ENCODE data around the gene SACM1L. TPM values are rescaled to one million over a fixed set of nuclear protein-coding genes. Genes with fewer than 3 reads are reported as not detected.

The SACM1L gene
- total RNA-seq, 1 experiment from 2014 or later, result 51.0 TPM

DNA sequence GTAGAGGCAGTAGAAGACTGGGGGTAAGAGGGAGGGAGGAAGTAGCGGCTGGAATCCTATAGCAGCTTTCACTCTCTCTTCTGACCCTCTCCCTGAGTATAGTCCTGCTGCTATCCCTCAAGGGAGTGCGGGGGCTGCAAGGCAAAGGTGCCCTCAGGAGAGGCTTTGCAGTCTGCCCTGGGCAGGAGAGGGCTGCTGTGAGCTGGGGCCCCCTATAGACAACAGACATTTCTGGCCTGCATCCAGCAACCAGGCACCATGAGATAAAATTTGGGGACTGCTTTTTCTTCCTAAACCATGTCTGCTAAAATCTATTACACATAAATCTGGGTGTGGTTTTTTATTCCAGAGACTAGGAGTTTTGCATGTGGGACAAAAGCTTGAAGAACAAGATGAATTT lies 48.0 kb downstream of the SACM1L start:
- no peak overlapping the region for H3K27ac Mint-ChIP-seq (ENCODE audit: unreplicated experiment)
- Histone ChIP-seq H3K36me3 (ENCODE audit: control insufficient read depth, insufficient read depth, low read length) (peaks cover 2% of the 10 kb centered on the region; the same call in 1 of the 2 replicates), H3K27me3 (replicated peaks; ENCODE audit: control insufficient read depth, insufficient read depth, low read length) (no peaks in the 10 kb centered on the region), H3K4me3 (ENCODE audit: low read depth, low read length) (no peak overlapping the region), H3K9me3 (no peaks in the 10 kb centered on the region), H3K4me1 (no peaks in the 10 kb centered on the region)
- BruUV-seq (replicated peaks), result no TSS peak
- intact Hi-C loops (cut with micrococcal nuclease; ENCODE audit: unreplicated experiment), result no loop called here
- no peaks in the 10 kb centered on the region for H3K4me1 Mint-ChIP-seq (ENCODE audit: low read depth, unreplicated experiment)
- CTCF ChIA-PET, result no interaction called here
- no peaks in the 10 kb centered on the region for H3K27me3 Mint-ChIP-seq (ENCODE audit: insufficient read depth, unreplicated experiment)
- POLR2A ChIA-PET, result no interaction called here
- no peak for TF ChIP-seq CTCF (IDR thresholded peaks at IDR 0.05; ENCODE audit: insufficient read depth in 1 of 2, low read depth in 1 of 2, low read length in 1 of 2, severe bottlenecking in 1 of 2, unreplicated experiment in 1 of 2)
- H3K4me3 Mint-ChIP-seq (ENCODE audit: unreplicated experiment), result no peak overlapping the region
- peaks cover 71% of the 10 kb centered on the region for H3K36me3 Mint-ChIP-seq (ENCODE audit: insufficient read depth, unreplicated experiment)
- H3K9me3 Mint-ChIP-seq (ENCODE audit: unreplicated experiment), result no peaks in the 10 kb centered on the region
- no peak for DNase-seq

DNA sequence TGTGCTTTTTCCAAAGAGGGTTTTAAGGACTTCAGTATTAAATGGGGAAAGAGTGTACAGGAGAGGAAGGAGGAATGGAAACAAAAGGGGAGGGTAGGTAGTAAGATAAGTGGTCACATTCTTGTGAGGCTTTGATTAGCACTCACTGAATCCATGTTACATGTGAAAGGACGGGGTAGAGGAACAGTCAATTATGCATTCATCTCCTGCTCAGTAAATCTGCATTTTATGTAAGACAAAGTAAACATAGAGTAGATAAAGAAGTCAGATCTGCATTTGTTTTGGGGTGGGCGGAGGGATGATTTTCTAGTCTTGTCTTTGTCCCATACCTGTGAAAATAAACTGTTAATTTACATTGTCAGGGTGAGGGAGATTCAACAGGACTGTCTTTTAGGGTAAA lies 50.8 kb downstream of the SACM1L start:
- Mint-ChIP-seq H3K36me3 (ENCODE audit: insufficient read depth, unreplicated experiment) (peaks cover 66% of the 10 kb centered on the region), H3K4me3 (ENCODE audit: unreplicated experiment) (no peak overlapping the region), H3K4me1 (ENCODE audit: low read depth, unreplicated experiment) (no peaks in the 10 kb centered on the region), H3K9me3 (ENCODE audit: unreplicated experiment) (no peaks in the 10 kb centered on the region), H3K27ac (ENCODE audit: unreplicated experiment) (no peak overlapping the region), H3K27me3 (ENCODE audit: insufficient read depth, unreplicated experiment) (no peaks in the 10 kb centered on the region)
- H3K27me3 ChIP-seq (replicated peaks; ENCODE audit: control insufficient read depth, insufficient read depth, low read length), result no peaks in the 10 kb centered on the region
- H3K36me3 ChIP-seq (ENCODE audit: control insufficient read depth, insufficient read depth, low read length), result no peaks in the 10 kb centered on the region; the same call in 1 of the 2 replicates
- TF ChIP-seq CTCF (IDR thresholded peaks at IDR 0.05; ENCODE audit: insufficient read depth in 1 of 2, low read depth in 1 of 2, low read length in 1 of 2, severe bottlenecking in 1 of 2, unreplicated experiment in 1 of 2), result no peak
- H3K4me1 ChIP-seq, result no peaks in the 10 kb centered on the region
- no peak for DNase-seq
- ChIA-PET POLR2A (no interaction called here), CTCF (no interaction called here)
- no peak overlapping the region for H3K4me3 ChIP-seq (ENCODE audit: low read depth, low read length)
- no TSS peak for BruUV-seq (replicated peaks)
- H3K9me3 ChIP-seq, result no peaks in the 10 kb centered on the region
- intact Hi-C loops (cut with micrococcal nuclease; ENCODE audit: unreplicated experiment), result no loop called here

- no peak for DNase-seq
- ChIA-PET CTCF (no interaction called here), POLR2A (no interaction called here)
- Histone ChIP-seq H3K4me3 (ENCODE audit: low read depth, low read length) (no peak overlapping the region), H3K36me3 (ENCODE audit: control insufficient read depth, insufficient read depth, low read length) (no peaks in the 10 kb centered on the region; the same call in 1 of the 2 replicates), H3K27me3 (replicated peaks; ENCODE audit: control insufficient read depth, insufficient read depth, low read length) (no peaks in the 10 kb centered on the region), H3K4me1 (no peaks in the 10 kb centered on the region), H3K9me3 (no peaks in the 10 kb centered on the region)
- H3K36me3 Mint-ChIP-seq (ENCODE audit: insufficient read depth, unreplicated experiment), result peaks cover 53% of the 10 kb centered on the region
- no peak overlapping the region for H3K27ac Mint-ChIP-seq (ENCODE audit: unreplicated experiment)
- BruUV-seq (replicated peaks), result no TSS peak
- no peaks in the 10 kb centered on the region for H3K9me3 Mint-ChIP-seq (ENCODE audit: unreplicated experiment)
- no peak overlapping the region for H3K4me3 Mint-ChIP-seq (ENCODE audit: unreplicated experiment)
- no peaks in the 10 kb centered on the region for H3K27me3 Mint-ChIP-seq (ENCODE audit: insufficient read depth, unreplicated experiment)
- H3K4me1 Mint-ChIP-seq (ENCODE audit: low read depth, unreplicated experiment), result no peaks in the 10 kb centered on the region
- intact Hi-C loops (cut with micrococcal nuclease; ENCODE audit: unreplicated experiment), result no loop called here
- TF ChIP-seq CTCF (IDR thresholded peaks at IDR 0.05; ENCODE audit: insufficient read depth in 1 of 2, low read depth in 1 of 2, low read length in 1 of 2, severe bottlenecking in 1 of 2, unreplicated experiment in 1 of 2), result no peak
Measured at GRCh38 chr3:45741247-45741646, 52.1 kb downstream of the SACM1L start.

Measured in Caco-2 (cell line).